ENCODE measurements around the gene SBF2. TPM values are rescaled to one million over a fixed set of nuclear protein-coding genes. Genes with fewer than 3 reads are reported as not detected.
A peak's percentile ranks its signal among the peaks of the same experiment; 100 is the strongest.

The SBF2 gene
- total and polyA plus RNA-seq, 9 of the 15 experiments (the other 6 are each of a cell fraction or from before 2014, with no cell fraction given), result 0.80 to 9.5 (median 5.0) TPM

GRCh38 chr11:9831122-9831521 lies 462.9 kb downstream of the SBF2 start:
- no peak for FAIRE-seq
- POLR2A ChIA-PET, result no interaction called here

GRCh38 chr11:9827708-9828107 lies 466.3 kb downstream of the SBF2 start:
- Histone ChIP-seq H3K4me1 (replicated peaks in 1 of 2; ENCODE audit: control insufficient read depth in 2 of 2, insufficient read depth in 2 of 2, low read length in 2 of 2) (no peaks in the 10 kb centered on the region), H3K9me1 (ENCODE audit: control insufficient read depth, insufficient read depth, low read length) (no peaks in the 10 kb centered on the region), H3K79me2 (ENCODE audit: control insufficient read depth, insufficient read depth, low read length) (no peaks in the 10 kb centered on the region), H3K27ac (ENCODE audit: extremely low read depth, low read depth, low read length) (no peak overlapping the region), H3K9me3 (replicated peaks; ENCODE audit: control insufficient read depth, insufficient read depth, low read depth, low read length) (no peaks in the 10 kb centered on the region), H3K4me2 (ENCODE audit: insufficient read depth, low read length) (no peak overlapping the region), H3K36me3 (ENCODE audit: control insufficient read depth, insufficient read depth, low read length) (no peaks in the 10 kb centered on the region), H4K20me1 (replicated peaks; ENCODE audit: control insufficient read depth, insufficient read depth, low read length) (no peaks in the 10 kb centered on the region), H3K27me3 (ENCODE audit: control insufficient read depth in 2 of 2, insufficient read depth in 2 of 2, low read length in 2 of 2) (no peaks in the 10 kb centered on the region; a peak in 1 of 5 replicates), H3K4me3 (no peak overlapping the region), H2AFZ (ENCODE audit: low read depth, low read length) (no peak overlapping the region), H3K9ac (ENCODE audit: insufficient read depth in 1 of 2, low read depth in 2 of 2, low read length in 2 of 2) (no peak overlapping the region)
- DNase-seq (ENCODE audit: extremely low read depth in 1 of 4, low spot score in 3 of 4) (no peak), FAIRE-seq (no peak), ATAC-seq (no peak)
- TF ChIP-seq ZNF316 (IDR thresholded peaks at IDR 0.05) (peak; percentile 79), C11orf30 (IDR thresholded peaks at IDR 0.05; ENCODE audit: low read depth) (peak; percentile 48), MAFF (IDR thresholded peaks at IDR 0.05; ENCODE audit: low read length) (peak; percentile 20; the same call in 1 of the 2 replicates), ELK1 (CRISPR knock-in tag; IDR thresholded peaks at IDR 0.05) (no peak)
- intact Hi-C loops (cut with micrococcal nuclease) (no loop called here), in situ Hi-C loops (cut with MboI) (no loop called here)
- WGBS (ENCODE audit: insufficient coverage, low coverage, missing lambda C conversion rate), result 0% methylated on average over 1 of the region's 1 CpG
- no TSS peak for BruUV-seq (replicated peaks)
- CTCF ChIA-PET (ENCODE audit: low intra/inter-chr PET ratio), result no interaction called here
- POLR2A ChIA-PET, result interaction anchor here (1.9 kb wide), 1 partner anchor 16 kb away, joined by 6 read pairs; no protein-coding TSS in a partner anchor

More at GRCh38 chr11:9831122-9831521, 462.9 kb downstream of the SBF2 start:
- H3K9me3 ChIP-seq (replicated peaks; ENCODE audit: control insufficient read depth, insufficient read depth, low read depth, low read length), result no peaks in the 10 kb centered on the region
- no peak for TF ChIP-seq XRCC3 (IDR thresholded peaks at IDR 0.05)
- H3K36me3 ChIP-seq (ENCODE audit: control insufficient read depth, insufficient read depth, low read length), result no peaks in the 10 kb centered on the region
- no TSS peak for BruUV-seq (replicated peaks)
- H3K9me1 ChIP-seq (ENCODE audit: control insufficient read depth, insufficient read depth, low read length), result no peaks in the 10 kb centered on the region
- no peak overlapping the region for H2AFZ ChIP-seq (ENCODE audit: low read depth, low read length)
- H3K4me2 ChIP-seq (ENCODE audit: insufficient read depth, low read length), result no peak overlapping the region
- ATAC-seq (no peak), DNase-seq (ENCODE audit: extremely low read depth in 1 of 4, low spot score in 3 of 4) (no peak)
- in situ Hi-C loops (cut with MboI) (no loop called here), intact Hi-C loops (cut with micrococcal nuclease) (no loop called here)
- no peak overlapping the region for H3K27ac ChIP-seq (ENCODE audit: extremely low read depth, low read depth, low read length)
- H3K27me3 ChIP-seq (ENCODE audit: control insufficient read depth in 2 of 2, insufficient read depth in 2 of 2, low read length in 2 of 2), result no peaks in the 10 kb centered on the region
- 24% methylated on average over 3 of the region's 3 CpGs for WGBS (ENCODE audit: insufficient coverage, low coverage, missing lambda C conversion rate)
- no peaks in the 10 kb centered on the region for H4K20me1 ChIP-seq (replicated peaks; ENCODE audit: control insufficient read depth, insufficient read depth, low read length)
- H3K4me3 ChIP-seq, result no peak overlapping the region
- CTCF ChIA-PET (ENCODE audit: low intra/inter-chr PET ratio), result no interaction called here
- H3K4me1 ChIP-seq (replicated peaks in 1 of 2; ENCODE audit: control insufficient read depth in 2 of 2, insufficient read depth in 2 of 2, low read length in 2 of 2), result no peaks in the 10 kb centered on the region
- H3K79me2 ChIP-seq (ENCODE audit: control insufficient read depth, insufficient read depth, low read length), result no peaks in the 10 kb centered on the region
- no peak overlapping the region for H3K9ac ChIP-seq (ENCODE audit: insufficient read depth in 1 of 2, low read depth in 2 of 2, low read length in 2 of 2)
